A673 (cell line): ENCODE measurements around the gene CACNA2D3. TPM values are rescaled to one million over a fixed set of nuclear protein-coding genes. Genes with fewer than 3 reads are reported as not detected.

Experiments used
- BruUV-seq: library from RNA; stranded (reverse); fragments of 400-500 nt; replicated peaks from 2 replicates; lab custom pipeline; 2021; lab: Mats Ljungman, UMichigan
- CTCF ChIA-PET: fragments of 300-600 bp; sonication (Branson Sonifier 250); formaldehyde crosslinking; loops from one replicate; lab custom pipeline; 2022; ENCODE audit warnings: antibody characterized with exemption; lab: Charles Lee
- POLR2A ChIA-PET: fragments of 300-600 bp; sonication (Branson Sonifier 250); formaldehyde crosslinking; loops from one replicate; lab custom pipeline; 2022; ENCODE audit warnings: antibody characterized with exemption; ENCODE audit not compliant: low non-redundant PET; lab: Charles Lee
- DNase-seq: peaks from one replicate; pipeline ENCODE4 v3.0.0-alpha.2; 2015; ENCODE audit warnings: low spot score
- H3K27ac ChIP-seq: fragments of 200-600 bp; sonication (generic); 2 replicates; pipeline ENCODE4 v1.5.1; 2016; ENCODE audit warnings: mixed run types, low read depth, mild to moderate bottlenecking, mixed read lengths, antibody characterized with exemption, low read length; ENCODE audit not compliant: poor library complexity, severe bottlenecking
- H3K27me3 ChIP-seq: fragments of 200-600 bp; sonication (generic); replicated peaks from 2 replicates; pipeline ENCODE4 v1.6.1; 2017; ENCODE audit warnings: mixed run types, low read depth, mild to moderate bottlenecking, mixed read lengths, antibody characterized with exemption, low read length; ENCODE audit not compliant: insufficient read depth, poor library complexity
- H3K36me3 ChIP-seq: fragments of 200-600 bp; sonication (generic); 2 replicates; pipeline ENCODE4 v1.6.1; 2016; ENCODE audit warnings: mixed run types, mild to moderate bottlenecking, mixed read lengths, antibody characterized with exemption, low read length; ENCODE audit not compliant: insufficient read depth, poor library complexity, severe bottlenecking
- H3K4me1 ChIP-seq: fragments of 200-600 bp; sonication (generic); 2 replicates; pipeline ENCODE4 v1.6.1; 2017; ENCODE audit warnings: mixed run types, mild to moderate bottlenecking, mixed read lengths, antibody characterized with exemption, low read length; ENCODE audit not compliant: insufficient read depth, poor library complexity, severe bottlenecking
- H3K4me3 ChIP-seq: fragments of 200-600 bp; sonication (generic); 2 replicates; pipeline ENCODE4 v1.5.1; 2016; ENCODE audit warnings: low read depth, mixed run types, mild to moderate bottlenecking, mixed read lengths, low read length; ENCODE audit not compliant: poor library complexity, severe bottlenecking
- H3K9me3 ChIP-seq: fragments of 200-600 bp; sonication (generic); 2 replicates; pipeline ENCODE4 v1.6.1; 2016; ENCODE audit warnings: mixed run types, low read depth, mild to moderate bottlenecking, mixed read lengths, antibody characterized with exemption, low read length; ENCODE audit not compliant: poor library complexity, severe bottlenecking
- CTCF ChIP-seq: fragments of 300-800, 200-600 bp; sonication (generic); conservative IDR thresholded peaks from 2 replicates; pipeline ENCODE4 v1.5.1; 2017; ENCODE audit warnings: low read depth, mild to moderate bottlenecking, antibody characterized with exemption, low read length, moderate library complexity, mixed read lengths
- EZH2 ChIP-seq: fragments of 200-600 bp; sonication (generic); IDR thresholded peaks from 2 replicates; pipeline ENCODE4 v1.6.1; 2017; ENCODE audit warnings: borderline replicate concordance, low read depth, mild to moderate bottlenecking, mixed read lengths, antibody characterized with exemption, low read length; ENCODE audit not compliant: poor library complexity, severe bottlenecking
- intact Hi-C: fragments of 100-400 bp; cut with micrococcal nuclease; formaldehyde crosslinking; loops from one replicate; pipeline ENCODE4 v1.10.0; 2022; ENCODE audit not compliant: unreplicated experiment
- total RNA-seq: library from RNA; stranded (reverse); gene quantifications from 2 replicates; pipeline ENCODE4 v1.2.3, GENCODE V29; 2021

CACNA2D3 gene
- total RNA-seq, 1 experiment from 2014 or later, result not detected

- POLR2A ChIA-PET, result no interaction called here
- DNase-seq, result no peak
- Histone ChIP-seq H3K4me1 (no peaks in the 10 kb centered on the region), H3K36me3 (no peaks in the 10 kb centered on the region), H3K9me3 (no peaks in the 10 kb centered on the region), H3K4me3 (no peak overlapping the region), H3K27me3 (no peaks in the 10 kb centered on the region), H3K27ac (no peak overlapping the region)
- CTCF ChIA-PET, result no interaction called here
- no TSS peak for BruUV-seq
- intact Hi-C loops, result no loop called here
- TF ChIP-seq EZH2 (no peak), CTCF (no peak)
These were observed 818.6 kb downstream of the CACNA2D3 start for GRCh38 chr3:54940971-54941370.

- TF ChIP-seq EZH2 (no peak), CTCF (no peak)
These were observed 819.5 kb downstream of the CACNA2D3 start for GRCh38 chr3:54941690-54942362.

GRCh38 chr3:54949491-54950044, 827.2 kb downstream of the CACNA2D3 start:
- Histone ChIP-seq H3K27me3 (no peaks in the 10 kb centered on the region), H3K4me3 (no peak overlapping the region), H3K36me3 (no peaks in the 10 kb centered on the region), H3K9me3 (no peaks in the 10 kb centered on the region), H3K4me1 (no peaks in the 10 kb centered on the region), H3K27ac (no peak overlapping the region)
- CTCF ChIA-PET, result no interaction called here
- POLR2A ChIA-PET, result no interaction called here
- intact Hi-C loops, result loop anchor here (10.0 kb wide), 1 partner anchor 775 kb away; no protein-coding TSS in a partner anchor
- TF ChIP-seq EZH2, result no peak
- no peak for TF ChIP-seq CTCF
- BruUV-seq, result no TSS peak
- DNase-seq, result no peak

More at GRCh38 chr3:54941690-54942362, 819.5 kb downstream of the CACNA2D3 start:
- no peak overlapping the region for H3K4me3 ChIP-seq
- DNase-seq, result no peak
- H3K4me1 ChIP-seq, result no peaks in the 10 kb centered on the region
- intact Hi-C loops, result no loop called here
- ChIA-PET POLR2A (no interaction called here), CTCF (no interaction called here)
- H3K27me3 ChIP-seq, result no peaks in the 10 kb centered on the region
- H3K9me3 ChIP-seq, result no peaks in the 10 kb centered on the region
- no peak overlapping the region for H3K27ac ChIP-seq
- no TSS peak for BruUV-seq
- no peaks in the 10 kb centered on the region for H3K36me3 ChIP-seq
